Nucleus accumbens (tissue), 56 donors: Measurements from ENCODE around the gene OBSCN.

Source experiments
- DNase-seq, 56 donors: peaks; one replicate each; lab custom pipeline; 2025; lab: John Stamatoyannopoulos, UW

OBSCN gene

GRCh38 chr1:228315945-228316588, 108.2 kb downstream of the OBSCN start:
- no peak for DNase-seq

GRCh38 chr1:228316589-228317387, 108.9 kb downstream of the OBSCN start:
- DNase-seq = no peak

- no peak for DNase-seq
Measured at GRCh38 chr1:228317411-228317828, 109.6 kb downstream of the OBSCN start.

GRCh38 chr1:228317891-228318810, 110.3 kb downstream of the OBSCN start:
- no peak for DNase-seq

- DNase-seq = no peak
Measured at GRCh38 chr1:228318823-228319241, 111.0 kb downstream of the OBSCN start.

- no peak for DNase-seq
Measured at GRCh38 chr1:228319352-228320088, 111.7 kb downstream of the OBSCN start.

GRCh38 chr1:228320394-228320793, 112.5 kb downstream of the OBSCN start:
- no peak for DNase-seq

GRCh38 chr1:228321435-228321834, 113.6 kb downstream of the OBSCN start:
- DNase-seq = no peak

- no peak for DNase-seq
Measured at GRCh38 chr1:228321895-228322294, 114.1 kb downstream of the OBSCN start.

- no peak for DNase-seq
Measured at GRCh38 chr1:228323401-228323800, 115.6 kb downstream of the OBSCN start.

GRCh38 chr1:228325267-228325666, 117.4 kb downstream of the OBSCN start:
- DNase-seq = no peak

- no peak for DNase-seq
Measured at GRCh38 chr1:228329887-228330286, 122.0 kb downstream of the OBSCN start.

- DNase-seq = no peak
Measured at GRCh38 chr1:228332797-228333738, 125.2 kb downstream of the OBSCN start.

GRCh38 chr1:228333739-228334115, 125.9 kb downstream of the OBSCN start:
- DNase-seq = no peak

GRCh38 chr1:228334226-228334935, 126.5 kb downstream of the OBSCN start:
- no peak for DNase-seq

GRCh38 chr1:228334954-228335353, 127.1 kb downstream of the OBSCN start:
- DNase-seq = no peak

GRCh38 chr1:228335406-228336307, 127.8 kb downstream of the OBSCN start:
- no peak for DNase-seq
